H1 (cell line): ENCODE results near the gene SHROOM3. TPM values are rescaled to one million over a fixed set of nuclear protein-coding genes. Genes with fewer than 3 reads are reported as not detected.

Source experiments
- CTCF ChIA-PET: fragments of 300-600 bp; sonication (Branson Sonifier 250); formaldehyde crosslinking; loops from one replicate; lab custom pipeline; 2021; ENCODE audit not compliant: partially characterized antibody; lab: Charles Lee
- POLR2A ChIA-PET: fragments of 300-600 bp; sonication (Branson Sonifier 250); formaldehyde crosslinking; loops from one replicate; lab custom pipeline; 2021; ENCODE audit warnings: inconsistent platforms; ENCODE audit not compliant: partially characterized antibody; lab: Charles Lee
- DNase-seq, 2 experiments: peaks; one replicate each; pipeline versions ENCODE4 v3.0.0 to v3.0.0-alpha.2; 2010 to 2022; ENCODE audit warnings: low spot score in 2 of 2, low read depth in 1 of 2, mixed read lengths in 1 of 2
- FAIRE-seq: peaks from 2 replicates; lab custom pipeline; 2011; peaks lifted over from hg19 to GRCh38; lab: Jason Lieb, UNC
- H2AFZ ChIP-seq: 2 replicates; pipeline ENCODE4 v1.8.1; 2012; ENCODE audit warnings: low read length, inconsistent platforms
- H2AK5ac ChIP-seq: 2 replicates; pipeline ENCODE4 v1.6.1; 2013; ENCODE audit warnings: low read depth, low read length
- H2BK120ac ChIP-seq: replicated peaks from 2 replicates; pipeline ENCODE3; 2013; ENCODE audit warnings: low read depth, low read length, inconsistent platforms
- H2BK12ac ChIP-seq: 2 replicates; pipeline ENCODE4 v1.6.1; 2013; ENCODE audit warnings: low read depth, low read length
- H2BK15ac ChIP-seq: 2 replicates; pipeline ENCODE4 v1.6.1; 2013; ENCODE audit warnings: low read length
- H2BK20ac ChIP-seq: 2 replicates; pipeline ENCODE4 v1.6.1; 2013; ENCODE audit warnings: low read length
- H2BK5ac ChIP-seq: 2 replicates; pipeline ENCODE4 v1.6.1; 2013; ENCODE audit warnings: low read depth, low read length
- H3K14ac ChIP-seq: 2 replicates; pipeline ENCODE4 v1.6.1; 2013; ENCODE audit warnings: inconsistent platforms; ENCODE audit not compliant: insufficient read length
- H3K18ac ChIP-seq: 2 replicates; pipeline ENCODE4 v1.6.1; 2013; ENCODE audit warnings: low read length; ENCODE audit errors: extremely low read depth
- H3K23ac ChIP-seq: 2 replicates; pipeline ENCODE4 v1.6.1; 2013; ENCODE audit warnings: inconsistent platforms; ENCODE audit not compliant: insufficient read length
- H3K23me2 ChIP-seq: 2 replicates; pipeline ENCODE4 v1.6.1; 2013; ENCODE audit warnings: low read depth, low read length
- H3K27ac ChIP-seq: 2 replicates; pipeline ENCODE4 v1.6.1; 2011; ENCODE audit warnings: low read depth, low read length, inconsistent platforms
- H3K27me3 ChIP-seq, 4 experiments: replicated peaks in 1 of 4; 1 replicate in 1 of 4; 2 replicates in 3 of 4; pipeline versions ENCODE4 v1.6.1 to v1.8.1; 2011 to 2013; ENCODE audit warnings: low read length in 3 of 4, mild to moderate bottlenecking in 3 of 4, inconsistent platforms in 2 of 4, mixed read lengths in 2 of 4, moderate library complexity in 1 of 4; ENCODE audit not compliant: control insufficient read depth in 3 of 4, insufficient read depth in 3 of 4; ENCODE audit errors: extremely low read depth in 1 of 4
- H3K36me3 ChIP-seq, 4 experiments: 2 replicates each; pipeline versions ENCODE4 v1.6.1 to v1.8.1; 2011 to 2013; ENCODE audit warnings: mild to moderate bottlenecking in 4 of 4, low read length in 3 of 4, moderate library complexity in 2 of 4, control low read depth in 1 of 4, inconsistent platforms in 1 of 4; ENCODE audit not compliant: insufficient read depth in 4 of 4, control insufficient read depth in 2 of 4
- H3K4ac ChIP-seq: replicated peaks from 2 replicates; pipeline ENCODE3; 2013; ENCODE audit warnings: low read length, low read depth, mixed read lengths, inconsistent platforms; ENCODE audit not compliant: insufficient read length
- H3K4me1 ChIP-seq, 4 experiments: replicated peaks in 1 of 4; 1 replicate in 1 of 4; 2 replicates in 3 of 4; pipeline versions ENCODE4 v1.6.1 to v1.8.1; 2011 to 2013; ENCODE audit warnings: low read length in 3 of 4, inconsistent platforms in 2 of 4, mixed read lengths in 1 of 4; ENCODE audit not compliant: insufficient read depth in 4 of 4, control insufficient read depth in 3 of 4
- H3K4me2 ChIP-seq, 2 experiments: 2 replicates each; pipeline versions ENCODE4 v1.6.1 to v1.8.1; 2011 to 2013; ENCODE audit warnings: low read depth in 2 of 2, low read length in 2 of 2, control low read depth in 1 of 2, inconsistent platforms in 1 of 2, mild to moderate bottlenecking in 1 of 2; ENCODE audit not compliant: insufficient read depth in 1 of 2
- H3K4me3 ChIP-seq, 4 experiments: fragments of 200-600, 300-600 bp in 1 of 4; sonication (generic), shearing (Covaris generic), sonication (Bioruptor Twin) in 1 of 4; 2 replicates each; pipeline versions ENCODE4 v1.5.1 to v1.8.1; 2011 to 2016; ENCODE audit warnings: low read length in 4 of 4, low read depth in 3 of 4, control low read depth in 2 of 4, inconsistent platforms in 2 of 4, mild to moderate bottlenecking in 2 of 4, mixed read lengths in 1 of 4, moderate library complexity in 1 of 4; ENCODE audit not compliant: insufficient read depth in 2 of 4; ENCODE audit errors: extremely low read depth in 1 of 4
- H3K56ac ChIP-seq: replicated peaks from 2 replicates; pipeline ENCODE3; 2013; ENCODE audit warnings: low read depth, mild to moderate bottlenecking, mixed read lengths, low read length, inconsistent platforms; ENCODE audit not compliant: insufficient read length
- H3K79me1 ChIP-seq: 2 replicates; pipeline ENCODE4 v1.6.1; 2013; ENCODE audit warnings: low read depth, low read length, control low read depth
- H3K79me2 ChIP-seq, 2 experiments: 2 replicates each; pipeline versions ENCODE4 v1.6.1 to v1.8.1; 2012 to 2013; ENCODE audit warnings: low read length in 2 of 2, mild to moderate bottlenecking in 2 of 2, inconsistent platforms in 1 of 2; ENCODE audit not compliant: insufficient read depth in 2 of 2, control insufficient read depth in 1 of 2
- H3K9ac ChIP-seq, 4 experiments: replicated peaks in 1 of 4; 1 replicate in 1 of 4; 2 replicates in 3 of 4; pipeline versions ENCODE4 v1.6.1 to v1.8.1; 2011 to 2013; ENCODE audit warnings: low read depth in 3 of 4, low read length in 3 of 4, control low read depth in 2 of 4, mild to moderate bottlenecking in 2 of 4, moderate library complexity in 2 of 4, inconsistent platforms in 1 of 4; ENCODE audit errors: extremely low read depth in 1 of 4
- H3K9me3 ChIP-seq, 2 experiments: 2 replicates each; pipeline versions ENCODE4 v1.6.1 to v1.8.1; 2012 to 2013; ENCODE audit warnings: mild to moderate bottlenecking in 2 of 2, moderate library complexity in 2 of 2, control low read depth in 1 of 2, inconsistent platforms in 1 of 2, low read depth in 1 of 2, low read length in 1 of 2, mixed read lengths in 1 of 2; ENCODE audit not compliant: insufficient read depth in 2 of 2
- H4K20me1 ChIP-seq, 2 experiments: replicated peaks in 1 of 2; 2 replicates each; pipeline versions ENCODE3 to v1.8.1; 2011 to 2013; ENCODE audit warnings: inconsistent platforms in 2 of 2, low read length in 2 of 2, mild to moderate bottlenecking in 1 of 2; ENCODE audit not compliant: insufficient read depth in 2 of 2, control insufficient read depth in 1 of 2
- H4K5ac ChIP-seq: 2 replicates; pipeline ENCODE4 v1.6.1; 2013; ENCODE audit warnings: low read length, low read depth, mixed read lengths, inconsistent platforms; ENCODE audit not compliant: insufficient read length
- H4K8ac ChIP-seq: 2 replicates; pipeline ENCODE4 v1.8.0; 2013; ENCODE audit warnings: mild to moderate bottlenecking, moderate library complexity, low read length, inconsistent platforms; ENCODE audit not compliant: insufficient read depth; ENCODE audit errors: extremely low read depth
- H4K91ac ChIP-seq: replicated peaks from 2 replicates; pipeline ENCODE3; 2013; ENCODE audit warnings: low read length, mixed read lengths, inconsistent platforms; ENCODE audit not compliant: insufficient read length
- CHD1 ChIP-seq: IDR thresholded peaks from 2 replicates; pipeline ENCODE4 v1.6.1; 2012; ENCODE audit warnings: low read depth, low read length, improper control_type of control experiment
- CREB1 ChIP-seq: IDR thresholded peaks from 2 replicates; pipeline ENCODE4 v1.6.1; 2012; ENCODE audit warnings: inconsistent platforms
- SIRT6 ChIP-seq: IDR thresholded peaks from one replicate; pipeline ENCODE4 v1.7.1; 2012; ENCODE audit warnings: low read length, inconsistent platforms
- SIX5 ChIP-seq: IDR thresholded peaks from 2 replicates; pipeline ENCODE4 v1.6.1; 2011; ENCODE audit warnings: mild to moderate bottlenecking, low read depth, low read length
- SP1 ChIP-seq: IDR thresholded peaks from 2 replicates; pipeline ENCODE4 v1.6.1; 2011; ENCODE audit warnings: low read depth, low read length
- USF2 ChIP-seq: IDR thresholded peaks from 2 replicates; pipeline ENCODE4 v1.6.1; 2011; ENCODE audit warnings: low read length, improper control_type of control experiment
- WGBS, 2 experiments: shearing (Covaris generic) in 1 of 2; methylation state at CpG; one replicate each; pipeline versions ENCODE4 v1.1.6 to v1.1.7; 2013 to 2015; ENCODE audit warnings: low lambda C conversion rate in 2 of 2, mixed read lengths in 2 of 2, inconsistent platforms in 1 of 2, low coverage in 1 of 2, missing lambda C conversion rate in 1 of 2; ENCODE audit not compliant: insufficient replicate concordance in 2 of 2, insufficient coverage in 1 of 2, insufficient read length in 1 of 2; ENCODE audit errors: extremely low coverage in 1 of 2, missing lambda C conversion rate in 1 of 2; 5-methylcytosine and 5-hydroxymethylcytosine counted together
- polyA plus RNA-seq, 7 experiments: library from polyadenylated mRNA; depleted of rRNA in 3 of 7; stranded (reverse) in 5 of 7; unstranded in 2 of 7; fragments of >200 nt in 5 of 7; fragments of 200-250 nt in 2 of 7; gene quantifications; 1 replicate in 5 of 7; 2 replicates in 1 of 7; 4 replicates in 1 of 7; pipeline versions ENCODE4 v1.2.1 to v1.2.3, GENCODE V29; 2011 to 2013; ENCODE audit warnings: missing spikeins in 2 of 7, mixed read lengths in 2 of 7
- total RNA-seq: library from RNA; stranded (reverse); fragmentation: NEBNext Ultra II Directional; extraction: Animal tissue kit (Norgen Biotek cat#: 25700); gene quantifications from 2 replicates; pipeline ENCODE4 v1.2.1, GENCODE V29; 2021

SHROOM3 gene
- total and polyA plus RNA-seq, 2 of the 8 experiments (the other 6 are each of a cell fraction or from before 2014, with no cell fraction given), result 15.8 to 34.0 TPM

GRCh38 chr4:76699751-76700310, 264.8 kb downstream of the SHROOM3 start:
- FAIRE-seq, result no peak
- H3K4me1 ChIP-seq, result peaks cover 19 to 35% (median 26%) of the 10 kb centered on the region in 4 experiments

More at GRCh38 chr4:76699751-76700310, 264.8 kb downstream of the SHROOM3 start:
- peaks cover 9 to 85% of the 10 kb centered on the region in 2 experiments for H3K79me2 ChIP-seq
- no peaks in the 10 kb centered on the region for H3K23me2 ChIP-seq
- H4K91ac ChIP-seq, result no peak overlapping the region
- DNase-seq, result no peak
- no peak overlapping the region for H3K23ac ChIP-seq
- peaks cover 15 to 38% of the 10 kb centered on the region in 2 experiments for H4K20me1 ChIP-seq
- H3K27ac ChIP-seq, result no peak overlapping the region
- no peak overlapping the region for H3K14ac ChIP-seq
- ChIA-PET POLR2A (interaction anchor here (1.1 kb wide), 1 partner anchor 39 kb away, joined by 3 read pairs; no protein-coding TSS in a partner anchor), CTCF (interaction anchor here (0.5 to 1.8 kb wide), 3 partner anchors 10 to 48 kb away, joined by 3 to 5 read pairs (median 3); no protein-coding TSS in a partner anchor)
- no peak for TF ChIP-seq SP1
- TF ChIP-seq USF2, result no peak
- no peak for TF ChIP-seq CREB1
- no peak for TF ChIP-seq SIRT6
- no peak for TF ChIP-seq CHD1
- no peak for TF ChIP-seq SIX5
- TF ChIP-seq, all 59 proteins: peak for 0
- no peak overlapping the region for H2BK120ac ChIP-seq
- H2BK12ac ChIP-seq, result no peak overlapping the region
- no peak overlapping the region for H3K4ac ChIP-seq
- no peak overlapping the region for H2BK15ac ChIP-seq
- no peaks in the 10 kb centered on the region for H3K36me3 ChIP-seq
- WGBS, 2 experiments, result 86% methylated on average over 4 of the region's 4 CpGs; no CpG with 5 or more reads in 1 of the 2 experiments
- H3K79me1 ChIP-seq, result peaks cover 20% of the 10 kb centered on the region
- H3K9ac ChIP-seq, result no peak overlapping the region
- H4K8ac ChIP-seq, result no peak overlapping the region
- H2AFZ ChIP-seq, result no peak overlapping the region
- H2BK20ac ChIP-seq, result no peak overlapping the region
- H3K4me2 ChIP-seq, result no peak overlapping the region
- H3K4me3 ChIP-seq, result no peak overlapping the region
- H3K9me3 ChIP-seq, result no peaks in the 10 kb centered on the region
- no peak overlapping the region for H3K56ac ChIP-seq
- H2AK5ac ChIP-seq, result no peak overlapping the region
- H3K18ac ChIP-seq, result no peak overlapping the region
- no peaks in the 10 kb centered on the region for H3K27me3 ChIP-seq
- H4K5ac ChIP-seq, result no peak overlapping the region
- no peak overlapping the region for H2BK5ac ChIP-seq
